GM12872 (cell line): Measurements from ENCODE around the gene EN2.

Experiments used
- TF ChIP-seq, protein P1 (sequence below): IDR thresholded peaks from 3 replicates; pipeline ENCODE4 v1.5.1; 2011; ENCODE audit warnings: low read depth, mild to moderate bottlenecking, low read length, moderate library complexity; ENCODE audit not compliant: insufficient read depth

The EN2 gene

DNA sequence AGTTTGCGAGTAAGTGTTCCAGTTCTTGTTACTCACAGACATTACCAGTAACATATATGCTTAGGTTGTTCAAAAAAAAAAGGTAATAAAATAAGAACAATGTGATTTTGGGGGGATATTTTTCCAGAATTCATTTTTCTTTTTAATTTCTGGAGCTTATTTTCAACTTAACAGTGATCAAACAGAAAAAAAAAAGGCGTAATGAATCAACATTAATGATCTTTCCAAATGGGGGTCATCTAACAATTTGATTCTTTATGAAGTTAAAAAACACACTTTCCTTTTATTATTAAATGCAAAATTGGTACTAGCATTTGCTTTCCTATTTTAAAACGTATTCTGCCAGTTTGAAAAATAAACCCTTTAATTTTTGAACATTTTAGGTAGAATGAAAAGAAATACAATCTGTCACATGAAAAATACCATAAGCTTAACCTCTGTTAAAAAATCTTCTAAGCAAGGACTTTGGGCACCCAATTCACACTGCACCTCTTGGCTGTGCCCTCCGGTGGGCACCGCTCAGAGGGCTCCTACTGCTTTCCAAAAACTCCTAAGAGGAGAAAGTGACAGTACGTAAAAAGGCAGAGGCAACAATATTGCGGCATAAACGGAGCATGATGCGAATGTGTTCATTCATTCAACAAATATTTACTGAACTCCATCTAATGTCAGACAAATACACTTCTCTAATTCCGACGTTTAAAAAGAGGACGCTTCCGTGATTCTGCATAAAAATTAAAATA, 55.8 kb downstream of the EN2 start:
- TF ChIP-seq, protein P1, sequence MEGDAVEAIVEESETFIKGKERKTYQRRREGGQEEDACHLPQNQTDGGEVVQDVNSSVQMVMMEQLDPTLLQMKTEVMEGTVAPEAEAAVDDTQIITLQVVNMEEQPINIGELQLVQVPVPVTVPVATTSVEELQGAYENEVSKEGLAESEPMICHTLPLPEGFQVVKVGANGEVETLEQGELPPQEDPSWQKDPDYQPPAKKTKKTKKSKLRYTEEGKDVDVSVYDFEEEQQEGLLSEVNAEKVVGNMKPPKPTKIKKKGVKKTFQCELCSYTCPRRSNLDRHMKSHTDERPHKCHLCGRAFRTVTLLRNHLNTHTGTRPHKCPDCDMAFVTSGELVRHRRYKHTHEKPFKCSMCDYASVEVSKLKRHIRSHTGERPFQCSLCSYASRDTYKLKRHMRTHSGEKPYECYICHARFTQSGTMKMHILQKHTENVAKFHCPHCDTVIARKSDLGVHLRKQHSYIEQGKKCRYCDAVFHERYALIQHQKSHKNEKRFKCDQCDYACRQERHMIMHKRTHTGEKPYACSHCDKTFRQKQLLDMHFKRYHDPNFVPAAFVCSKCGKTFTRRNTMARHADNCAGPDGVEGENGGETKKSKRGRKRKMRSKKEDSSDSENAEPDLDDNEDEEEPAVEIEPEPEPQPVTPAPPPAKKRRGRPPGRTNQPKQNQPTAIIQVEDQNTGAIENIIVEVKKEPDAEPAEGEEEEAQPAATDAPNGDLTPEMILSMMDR = no peak

DNA sequence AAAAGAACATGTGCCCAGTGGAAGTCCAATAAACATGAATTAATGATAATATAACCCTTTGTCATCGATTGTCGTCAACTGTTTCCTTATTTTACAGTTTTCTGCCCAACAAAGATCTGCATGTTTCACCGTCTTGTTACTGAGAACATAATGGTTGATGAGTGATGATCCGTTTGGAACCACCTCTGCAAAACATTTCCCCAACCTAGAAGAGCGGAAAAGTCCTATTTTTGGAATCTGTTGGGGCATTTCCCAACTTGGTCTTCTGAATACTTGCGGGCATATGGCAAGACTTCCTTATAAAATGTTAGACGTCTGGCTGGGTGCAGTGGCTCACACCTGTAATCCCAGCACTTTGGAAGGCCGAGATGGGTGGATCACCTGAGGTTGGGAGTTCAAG, 56.4 kb downstream of the EN2 start:
- TF ChIP-seq, protein P1 = no peak
